ENCODE results near the gene MUC5B. TPM values are rescaled to one million over a fixed set of nuclear protein-coding genes. Genes with fewer than 3 reads are reported as not detected.

Gene MUC5B
- total RNA-seq, 1 experiment from 2014 or later = not detected

DNA sequence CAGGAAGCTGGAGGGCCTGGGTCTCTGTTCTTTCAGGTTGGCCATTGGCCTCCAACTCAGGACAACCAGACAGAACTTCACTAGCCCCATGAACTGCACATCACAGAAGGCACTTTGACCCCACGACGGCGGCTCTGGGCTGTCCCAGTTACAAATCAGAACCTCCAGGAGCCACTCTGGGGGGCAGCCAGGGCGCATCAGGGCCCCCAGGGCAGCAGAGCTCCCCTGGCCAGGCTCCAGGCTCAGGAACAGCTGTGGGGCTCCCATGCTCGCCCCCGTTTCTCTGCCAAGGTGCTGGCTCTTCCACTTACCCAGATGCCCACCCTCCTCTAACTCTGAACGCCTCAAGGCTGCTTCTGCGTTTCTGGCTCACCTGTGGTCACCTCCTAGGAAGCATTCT is 61.0 kb downstream of the MUC5B start:
- BruUV-seq (replicated peaks) = no TSS peak
- POLR2A ChIA-PET (ENCODE audit: low non-redundant PET) = no interaction called here
- Histone ChIP-seq H3K27ac (ENCODE audit: low read depth, low read length, poor library complexity, severe bottlenecking) (no peak overlapping the region), H3K4me1 (ENCODE audit: insufficient read depth, low read length, poor library complexity, severe bottlenecking) (no peaks in the 10 kb centered on the region), H3K9me3 (ENCODE audit: low read depth, low read length, poor library complexity, severe bottlenecking) (no peaks in the 10 kb centered on the region), H3K27me3 (replicated peaks; ENCODE audit: insufficient read depth, low read depth, low read length, poor library complexity) (no peaks in the 10 kb centered on the region), H3K36me3 (ENCODE audit: insufficient read depth, low read length, poor library complexity, severe bottlenecking) (peaks cover 3% of the 10 kb centered on the region), H3K4me3 (ENCODE audit: low read depth, low read length, poor library complexity, severe bottlenecking) (no peak overlapping the region)
- TF ChIP-seq EZH2 (IDR thresholded peaks at IDR 0.05; ENCODE audit: borderline replicate concordance, low read depth, low read length, poor library complexity, severe bottlenecking) = no peak
- TF ChIP-seq, protein P1, sequence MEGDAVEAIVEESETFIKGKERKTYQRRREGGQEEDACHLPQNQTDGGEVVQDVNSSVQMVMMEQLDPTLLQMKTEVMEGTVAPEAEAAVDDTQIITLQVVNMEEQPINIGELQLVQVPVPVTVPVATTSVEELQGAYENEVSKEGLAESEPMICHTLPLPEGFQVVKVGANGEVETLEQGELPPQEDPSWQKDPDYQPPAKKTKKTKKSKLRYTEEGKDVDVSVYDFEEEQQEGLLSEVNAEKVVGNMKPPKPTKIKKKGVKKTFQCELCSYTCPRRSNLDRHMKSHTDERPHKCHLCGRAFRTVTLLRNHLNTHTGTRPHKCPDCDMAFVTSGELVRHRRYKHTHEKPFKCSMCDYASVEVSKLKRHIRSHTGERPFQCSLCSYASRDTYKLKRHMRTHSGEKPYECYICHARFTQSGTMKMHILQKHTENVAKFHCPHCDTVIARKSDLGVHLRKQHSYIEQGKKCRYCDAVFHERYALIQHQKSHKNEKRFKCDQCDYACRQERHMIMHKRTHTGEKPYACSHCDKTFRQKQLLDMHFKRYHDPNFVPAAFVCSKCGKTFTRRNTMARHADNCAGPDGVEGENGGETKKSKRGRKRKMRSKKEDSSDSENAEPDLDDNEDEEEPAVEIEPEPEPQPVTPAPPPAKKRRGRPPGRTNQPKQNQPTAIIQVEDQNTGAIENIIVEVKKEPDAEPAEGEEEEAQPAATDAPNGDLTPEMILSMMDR (conservative IDR thresholded peaks at IDR 0.05; ENCODE audit: low read depth, low read length) = no peak
- CTCF ChIA-PET = no interaction called here
- DNase-seq (ENCODE audit: low spot score) = no peak
- intact Hi-C loops (cut with micrococcal nuclease; ENCODE audit: unreplicated experiment) = no loop called here

DNA sequence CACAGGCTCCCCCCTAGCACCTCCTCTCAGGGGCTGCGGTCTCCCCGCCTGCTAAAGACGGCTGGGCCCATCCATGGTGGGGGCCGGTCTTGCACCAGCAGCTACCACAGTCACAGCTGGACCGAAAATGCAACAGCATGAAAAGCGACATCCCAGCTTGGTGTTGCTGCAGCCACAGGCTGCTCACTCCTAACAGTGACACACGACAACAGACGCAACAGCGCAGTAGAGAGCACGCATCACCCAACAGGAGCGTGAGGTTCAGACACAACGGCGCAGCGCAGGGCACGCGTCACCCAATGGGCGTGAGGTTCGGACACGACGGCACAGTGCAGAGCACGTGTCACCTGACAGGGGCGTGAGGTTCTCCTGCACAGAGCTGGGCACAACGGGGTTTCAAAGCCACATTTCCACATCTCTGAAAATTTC is 62.5 kb downstream of the MUC5B start:
- TF ChIP-seq, protein P1 (conservative IDR thresholded peaks at IDR 0.05; ENCODE audit: low read depth, low read length) = no peak
- no peak for TF ChIP-seq EZH2 (IDR thresholded peaks at IDR 0.05; ENCODE audit: borderline replicate concordance, low read depth, low read length, poor library complexity, severe bottlenecking)

DNA sequence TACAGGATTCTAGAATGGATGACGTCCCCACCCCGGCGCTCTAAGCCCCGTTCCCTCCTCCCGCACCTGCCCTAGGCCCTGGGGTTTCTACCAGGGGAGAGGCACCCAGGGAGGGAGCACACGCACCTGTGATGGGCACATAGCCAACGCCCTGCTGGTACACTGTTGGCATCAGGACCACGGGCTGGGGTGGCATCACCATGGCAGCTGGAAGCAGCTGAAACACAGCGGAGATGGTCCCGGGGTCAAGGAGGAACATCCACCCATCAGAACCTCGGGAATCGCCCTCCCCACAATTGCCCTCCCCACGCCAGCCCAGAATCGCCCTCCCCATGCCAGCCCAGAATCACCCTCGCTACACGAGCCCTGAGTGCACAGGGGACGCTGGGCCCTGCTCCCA is 63.0 kb downstream of the MUC5B start:
- POLR2A ChIA-PET (ENCODE audit: low non-redundant PET) = no interaction called here
- CTCF ChIA-PET = no interaction called here

More for the DNA sequence above, 62.5 kb downstream of the MUC5B start:
- H3K4me1 ChIP-seq (ENCODE audit: insufficient read depth, low read length, poor library complexity, severe bottlenecking) = no peaks in the 10 kb centered on the region
- ChIA-PET POLR2A (ENCODE audit: low non-redundant PET) (no interaction called here), CTCF (no interaction called here)
- no TSS peak for BruUV-seq (replicated peaks)
- H3K36me3 ChIP-seq (ENCODE audit: insufficient read depth, low read length, poor library complexity, severe bottlenecking) = no peaks in the 10 kb centered on the region
- no peaks in the 10 kb centered on the region for H3K27me3 ChIP-seq (replicated peaks; ENCODE audit: insufficient read depth, low read depth, low read length, poor library complexity)
- no peak overlapping the region for H3K27ac ChIP-seq (ENCODE audit: low read depth, low read length, poor library complexity, severe bottlenecking)
- intact Hi-C loops (cut with micrococcal nuclease; ENCODE audit: unreplicated experiment) = no loop called here
- no peaks in the 10 kb centered on the region for H3K9me3 ChIP-seq (ENCODE audit: low read depth, low read length, poor library complexity, severe bottlenecking)
- H3K4me3 ChIP-seq (ENCODE audit: low read depth, low read length, poor library complexity, severe bottlenecking) = no peak overlapping the region
- DNase-seq (ENCODE audit: low spot score) = no peak

More for the DNA sequence above, 63.0 kb downstream of the MUC5B start:
- TF ChIP-seq, protein P1 (conservative IDR thresholded peaks at IDR 0.05; ENCODE audit: low read depth, low read length) = no peak
- TF ChIP-seq EZH2 (IDR thresholded peaks at IDR 0.05; ENCODE audit: borderline replicate concordance, low read depth, low read length, poor library complexity, severe bottlenecking) = no peak
- Histone ChIP-seq H3K27me3 (replicated peaks; ENCODE audit: insufficient read depth, low read depth, low read length, poor library complexity) (no peaks in the 10 kb centered on the region), H3K27ac (ENCODE audit: low read depth, low read length, poor library complexity, severe bottlenecking) (no peak overlapping the region), H3K36me3 (ENCODE audit: insufficient read depth, low read length, poor library complexity, severe bottlenecking) (no peaks in the 10 kb centered on the region), H3K4me3 (ENCODE audit: low read depth, low read length, poor library complexity, severe bottlenecking) (no peak overlapping the region), H3K4me1 (ENCODE audit: insufficient read depth, low read length, poor library complexity, severe bottlenecking) (no peaks in the 10 kb centered on the region), H3K9me3 (ENCODE audit: low read depth, low read length, poor library complexity, severe bottlenecking) (no peaks in the 10 kb centered on the region)
- intact Hi-C loops (cut with micrococcal nuclease; ENCODE audit: unreplicated experiment) = no loop called here
- DNase-seq (ENCODE audit: low spot score) = no peak
- BruUV-seq (replicated peaks) = no TSS peak
